ENCODE results near the gene ACIN1. TPM values are rescaled to one million over a fixed set of nuclear protein-coding genes. Genes with fewer than 3 reads are reported as not detected.

Gene ACIN1
- total and polyA plus RNA-seq, 2 experiments from 2014 or later, result 76.1 to 172 TPM

DNA sequence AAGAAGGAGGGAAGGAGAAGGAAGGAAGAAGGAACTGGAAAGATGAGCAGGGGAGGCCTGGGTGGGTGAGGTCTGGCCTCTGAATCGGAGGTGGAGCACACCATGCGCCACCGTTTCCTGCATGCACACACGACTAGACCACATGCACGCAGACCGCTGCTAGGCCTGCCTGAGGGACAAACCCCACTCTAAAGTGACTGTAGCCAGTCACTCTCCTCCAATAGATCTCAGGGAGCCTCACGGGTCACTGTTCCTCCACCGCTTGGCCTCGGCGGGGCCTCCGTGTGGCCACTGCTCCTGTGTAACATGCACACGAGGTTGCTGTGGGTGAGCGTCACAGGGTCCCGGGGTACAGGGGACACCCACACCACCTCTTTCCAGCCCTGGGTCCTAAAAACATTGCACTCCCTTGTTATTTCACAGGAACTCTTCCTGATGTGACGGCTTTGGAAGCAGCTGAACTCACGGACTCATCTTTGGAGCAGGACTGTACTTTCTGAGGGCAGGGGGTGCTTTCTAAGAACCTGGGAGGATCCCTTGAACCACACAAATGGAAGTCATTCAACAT lies 41.7 kb upstream of the ACIN1 start:
- Histone ChIP-seq H4K20me1 (replicated peaks; ENCODE audit: insufficient read depth) (peaks cover 3% of the 10 kb centered on the region), H3K36me3 (ENCODE audit: insufficient read depth) (peaks cover 16% of the 10 kb centered on the region), H3K79me2 (replicated peaks; ENCODE audit: insufficient read depth) (no peaks in the 10 kb centered on the region), H3K9me2 (ENCODE audit: insufficient read depth) (no peaks in the 10 kb centered on the region), H3F3A (replicated peaks; ENCODE audit: low read depth) (no peaks in the 10 kb centered on the region), H3K4me3 (no peak overlapping the region), H3K4me2 (no peak overlapping the region), H2AFZ (no peak overlapping the region), H3K27me3 (ENCODE audit: insufficient read depth) (no peaks in the 10 kb centered on the region), H3K4me1 (ENCODE audit: insufficient read depth) (no peaks in the 10 kb centered on the region), H3K27ac (ENCODE audit: low read depth) (no peak overlapping the region)
- Mint-ChIP-seq H3K27me3 (ENCODE audit: insufficient read depth, low read depth, poor library complexity) (peaks cover 3% of the 10 kb centered on the region), H3K4me3 (no peak overlapping the region), H3K36me3 (ENCODE audit: low read depth) (peaks cover 63% of the 10 kb centered on the region), H3K27ac (no peak overlapping the region), H3K9me3 (no peaks in the 10 kb centered on the region), H3K4me1 (no peaks in the 10 kb centered on the region)
- TF ChIP-seq JUNB (IDR thresholded peaks at IDR 0.05; ENCODE audit: unreplicated experiment) (no peak), EZH2 (IDR thresholded peaks at IDR 0.05; ENCODE audit: low read depth, unreplicated experiment) (no peak), ZNF114 (CRISPR knock-in tag; IDR thresholded peaks at IDR 0.05) (no peak), ZNF331 (CRISPR knock-in tag; IDR thresholded peaks at IDR 0.05; ENCODE audit: low read depth) (no peak)
- TF ChIP-seq, protein P1, sequence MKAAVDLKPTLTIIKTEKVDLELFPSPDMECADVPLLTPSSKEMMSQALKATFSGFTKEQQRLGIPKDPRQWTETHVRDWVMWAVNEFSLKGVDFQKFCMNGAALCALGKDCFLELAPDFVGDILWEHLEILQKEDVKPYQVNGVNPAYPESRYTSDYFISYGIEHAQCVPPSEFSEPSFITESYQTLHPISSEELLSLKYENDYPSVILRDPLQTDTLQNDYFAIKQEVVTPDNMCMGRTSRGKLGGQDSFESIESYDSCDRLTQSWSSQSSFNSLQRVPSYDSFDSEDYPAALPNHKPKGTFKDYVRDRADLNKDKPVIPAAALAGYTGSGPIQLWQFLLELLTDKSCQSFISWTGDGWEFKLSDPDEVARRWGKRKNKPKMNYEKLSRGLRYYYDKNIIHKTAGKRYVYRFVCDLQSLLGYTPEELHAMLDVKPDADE (IDR thresholded peaks at IDR 0.05), result no peak
- TF ChIP-seq, protein P2, sequence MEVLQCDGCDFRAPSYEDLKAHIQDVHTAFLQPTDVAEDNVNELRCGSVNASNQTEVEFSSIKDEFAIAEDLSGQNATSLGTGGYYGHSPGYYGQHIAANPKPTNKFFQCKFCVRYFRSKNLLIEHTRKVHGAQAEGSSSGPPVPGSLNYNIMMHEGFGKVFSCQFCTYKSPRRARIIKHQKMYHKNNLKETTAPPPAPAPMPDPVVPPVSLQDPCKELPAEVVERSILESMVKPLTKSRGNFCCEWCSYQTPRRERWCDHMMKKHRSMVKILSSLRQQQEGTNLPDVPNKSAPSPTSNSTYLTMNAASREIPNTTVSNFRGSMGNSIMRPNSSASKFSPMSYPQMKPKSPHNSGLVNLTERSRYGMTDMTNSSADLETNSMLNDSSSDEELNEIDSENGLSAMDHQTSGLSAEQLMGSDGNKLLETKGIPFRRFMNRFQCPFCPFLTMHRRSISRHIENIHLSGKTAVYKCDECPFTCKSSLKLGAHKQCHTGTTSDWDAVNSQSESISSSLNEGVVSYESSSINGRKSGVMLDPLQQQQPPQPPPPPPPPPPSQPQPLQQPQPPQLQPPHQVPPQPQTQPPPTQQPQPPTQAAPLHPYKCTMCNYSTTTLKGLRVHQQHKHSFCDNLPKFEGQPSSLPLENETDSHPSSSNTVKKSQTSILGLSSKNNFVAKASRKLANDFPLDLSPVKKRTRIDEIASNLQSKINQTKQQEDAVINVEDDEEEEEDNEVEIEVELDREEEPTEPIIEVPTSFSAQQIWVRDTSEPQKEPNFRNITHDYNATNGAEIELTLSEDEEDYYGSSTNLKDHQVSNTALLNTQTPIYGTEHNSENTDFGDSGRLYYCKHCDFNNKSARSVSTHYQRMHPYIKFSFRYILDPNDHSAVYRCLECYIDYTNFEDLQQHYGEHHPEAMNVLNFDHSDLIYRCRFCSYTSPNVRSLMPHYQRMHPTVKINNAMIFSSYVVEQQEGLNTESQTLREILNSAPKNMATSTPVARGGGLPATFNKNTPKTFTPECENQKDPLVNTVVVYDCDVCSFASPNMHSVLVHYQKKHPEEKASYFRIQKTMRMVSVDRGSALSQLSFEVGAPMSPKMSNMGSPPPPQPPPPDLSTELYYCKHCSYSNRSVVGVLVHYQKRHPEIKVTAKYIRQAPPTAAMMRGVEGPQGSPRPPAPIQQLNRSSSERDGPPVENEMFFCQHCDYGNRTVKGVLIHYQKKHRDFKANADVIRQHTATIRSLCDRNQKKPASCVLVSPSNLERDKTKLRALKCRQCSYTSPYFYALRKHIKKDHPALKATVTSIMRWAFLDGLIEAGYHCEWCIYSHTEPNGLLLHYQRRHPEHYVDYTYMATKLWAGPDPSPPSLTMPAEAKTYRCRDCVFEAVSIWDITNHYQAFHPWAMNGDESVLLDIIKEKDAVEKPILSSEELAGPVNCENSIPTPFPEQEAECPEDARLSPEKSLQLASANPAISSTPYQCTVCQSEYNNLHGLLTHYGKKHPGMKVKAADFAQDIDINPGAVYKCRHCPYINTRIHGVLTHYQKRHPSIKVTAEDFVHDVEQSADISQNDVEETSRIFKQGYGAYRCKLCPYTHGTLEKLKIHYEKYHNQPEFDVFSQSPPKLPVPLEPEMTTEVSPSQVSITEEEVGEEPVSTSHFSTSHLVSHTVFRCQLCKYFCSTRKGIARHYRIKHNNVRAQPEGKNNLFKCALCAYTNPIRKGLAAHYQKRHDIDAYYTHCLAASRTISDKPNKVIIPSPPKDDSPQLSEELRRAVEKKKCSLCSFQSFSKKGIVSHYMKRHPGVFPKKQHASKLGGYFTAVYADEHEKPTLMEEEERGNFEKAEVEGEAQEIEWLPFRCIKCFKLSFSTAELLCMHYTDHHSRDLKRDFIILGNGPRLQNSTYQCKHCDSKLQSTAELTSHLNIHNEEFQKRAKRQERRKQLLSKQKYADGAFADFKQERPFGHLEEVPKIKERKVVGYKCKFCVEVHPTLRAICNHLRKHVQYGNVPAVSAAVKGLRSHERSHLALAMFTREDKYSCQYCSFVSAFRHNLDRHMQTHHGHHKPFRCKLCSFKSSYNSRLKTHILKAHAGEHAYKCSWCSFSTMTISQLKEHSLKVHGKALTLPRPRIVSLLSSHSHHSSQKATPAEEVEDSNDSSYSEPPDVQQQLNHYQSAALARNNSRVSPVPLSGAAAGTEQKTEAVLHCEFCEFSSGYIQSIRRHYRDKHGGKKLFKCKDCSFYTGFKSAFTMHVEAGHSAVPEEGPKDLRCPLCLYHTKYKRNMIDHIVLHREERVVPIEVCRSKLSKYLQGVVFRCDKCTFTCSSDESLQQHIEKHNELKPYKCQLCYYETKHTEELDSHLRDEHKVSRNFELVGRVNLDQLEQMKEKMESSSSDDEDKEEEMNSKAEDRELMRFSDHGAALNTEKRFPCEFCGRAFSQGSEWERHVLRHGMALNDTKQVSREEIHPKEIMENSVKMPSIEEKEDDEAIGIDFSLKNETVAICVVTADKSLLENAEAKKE (CRISPR knock-in tag; IDR thresholded peaks at IDR 0.05), result no peak
- ATAC-seq, result no peak
- DNase-seq (ENCODE audit: low spot score), result no peak

All from GM23338 (cell line).